ENCODE results near the gene KLHL5. TPM values are rescaled to one million over a fixed set of nuclear protein-coding genes. Genes with fewer than 3 reads are reported as not detected.

Gene KLHL5
- total RNA-seq, 1 donor from 2014 or later = 46.0 TPM

DNA sequence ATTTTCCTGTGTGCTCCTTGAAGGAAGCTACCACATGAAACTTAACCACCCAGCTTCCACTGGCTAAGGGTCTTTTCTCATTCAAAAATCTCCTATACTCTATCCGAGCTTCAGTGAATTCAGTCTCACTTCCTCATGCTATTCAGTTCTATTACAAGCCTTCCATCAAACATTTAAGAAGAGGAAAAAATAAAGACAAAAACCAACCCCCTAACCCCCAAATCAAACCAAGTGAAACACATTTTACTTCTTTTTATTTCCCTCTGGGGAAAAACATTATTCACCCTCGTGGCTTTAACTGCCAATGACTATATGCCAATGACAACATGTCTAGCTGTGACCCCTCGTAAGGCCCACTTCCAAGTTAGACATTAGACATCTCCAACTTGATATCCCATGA is 104.1 kb downstream of the KLHL5 start:
- TF ChIP-seq, protein P1, sequence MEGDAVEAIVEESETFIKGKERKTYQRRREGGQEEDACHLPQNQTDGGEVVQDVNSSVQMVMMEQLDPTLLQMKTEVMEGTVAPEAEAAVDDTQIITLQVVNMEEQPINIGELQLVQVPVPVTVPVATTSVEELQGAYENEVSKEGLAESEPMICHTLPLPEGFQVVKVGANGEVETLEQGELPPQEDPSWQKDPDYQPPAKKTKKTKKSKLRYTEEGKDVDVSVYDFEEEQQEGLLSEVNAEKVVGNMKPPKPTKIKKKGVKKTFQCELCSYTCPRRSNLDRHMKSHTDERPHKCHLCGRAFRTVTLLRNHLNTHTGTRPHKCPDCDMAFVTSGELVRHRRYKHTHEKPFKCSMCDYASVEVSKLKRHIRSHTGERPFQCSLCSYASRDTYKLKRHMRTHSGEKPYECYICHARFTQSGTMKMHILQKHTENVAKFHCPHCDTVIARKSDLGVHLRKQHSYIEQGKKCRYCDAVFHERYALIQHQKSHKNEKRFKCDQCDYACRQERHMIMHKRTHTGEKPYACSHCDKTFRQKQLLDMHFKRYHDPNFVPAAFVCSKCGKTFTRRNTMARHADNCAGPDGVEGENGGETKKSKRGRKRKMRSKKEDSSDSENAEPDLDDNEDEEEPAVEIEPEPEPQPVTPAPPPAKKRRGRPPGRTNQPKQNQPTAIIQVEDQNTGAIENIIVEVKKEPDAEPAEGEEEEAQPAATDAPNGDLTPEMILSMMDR (IDR thresholded peaks at IDR 0.05; ENCODE audit: unreplicated experiment) = no peak
- no peaks in the 10 kb centered on the region for H3K36me3 Mint-ChIP-seq (ENCODE audit: low read depth, unreplicated experiment)
- DNase-seq (ENCODE audit: low spot score) = no peak
- H3K27ac Mint-ChIP-seq (ENCODE audit: unreplicated experiment) = no peak overlapping the region
- no peaks in the 10 kb centered on the region for H3K9me3 Mint-ChIP-seq (ENCODE audit: unreplicated experiment)
- H3K4me3 Mint-ChIP-seq (ENCODE audit: unreplicated experiment) = no peak overlapping the region
- no peaks in the 10 kb centered on the region for H3K4me1 Mint-ChIP-seq (ENCODE audit: unreplicated experiment)
- H3K27me3 Mint-ChIP-seq (ENCODE audit: unreplicated experiment) = peaks cover 2% of the 10 kb centered on the region

DNA sequence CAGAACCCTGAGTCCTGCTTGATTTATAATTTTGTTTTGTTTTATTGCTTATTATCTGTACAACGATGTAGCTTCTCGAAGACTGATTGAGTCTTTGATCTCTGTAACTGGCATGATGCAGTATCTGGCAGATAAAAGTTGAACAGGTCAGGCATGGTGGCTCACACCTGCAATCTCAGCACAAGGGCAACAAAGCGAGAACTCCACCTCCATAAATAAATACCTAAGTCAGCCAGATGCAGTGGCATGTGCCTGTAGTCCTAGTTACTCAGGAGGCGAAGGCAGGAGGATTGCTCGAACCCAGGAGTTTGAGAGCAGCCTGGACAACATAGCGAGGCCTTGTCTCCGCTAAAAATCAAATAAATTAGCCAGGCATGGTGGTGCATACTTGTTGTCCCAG is 104.6 kb downstream of the KLHL5 start:
- Mint-ChIP-seq H3K4me3 (ENCODE audit: unreplicated experiment) (no peak overlapping the region), H3K27me3 (ENCODE audit: unreplicated experiment) (peaks cover 2% of the 10 kb centered on the region), H3K27ac (ENCODE audit: unreplicated experiment) (no peak overlapping the region), H3K36me3 (ENCODE audit: low read depth, unreplicated experiment) (no peaks in the 10 kb centered on the region), H3K4me1 (ENCODE audit: unreplicated experiment) (no peaks in the 10 kb centered on the region), H3K9me3 (ENCODE audit: unreplicated experiment) (no peaks in the 10 kb centered on the region)
- DNase-seq (ENCODE audit: low spot score) = no peak
- TF ChIP-seq, protein P1 (IDR thresholded peaks at IDR 0.05; ENCODE audit: unreplicated experiment) = no peak

DNA sequence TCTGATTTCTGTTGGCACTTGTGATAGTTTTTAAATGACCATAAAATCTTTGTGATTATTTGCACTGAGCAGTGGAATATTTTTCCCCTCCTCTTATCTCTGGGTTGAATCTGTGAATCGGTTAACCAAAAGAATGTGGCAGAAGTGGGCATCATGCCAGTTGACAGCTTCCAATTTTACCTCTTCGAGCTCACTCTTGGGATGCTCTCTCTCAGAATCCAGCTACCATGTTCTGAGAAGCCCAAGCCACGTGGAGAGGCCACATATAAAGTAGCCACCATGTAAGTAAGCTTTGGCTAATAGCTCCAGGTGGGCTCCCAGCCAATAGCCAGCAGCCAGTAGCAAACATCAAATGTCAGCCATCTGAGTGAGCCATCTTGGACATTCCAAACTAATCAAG is 107.4 kb downstream of the KLHL5 start:
- H3K9me3 Mint-ChIP-seq (ENCODE audit: unreplicated experiment) = no peaks in the 10 kb centered on the region
- no peaks in the 10 kb centered on the region for H3K36me3 Mint-ChIP-seq (ENCODE audit: low read depth, unreplicated experiment)
- no peaks in the 10 kb centered on the region for H3K4me1 Mint-ChIP-seq (ENCODE audit: unreplicated experiment)
- DNase-seq (ENCODE audit: low spot score) = no peak
- TF ChIP-seq, protein P1 (IDR thresholded peaks at IDR 0.05; ENCODE audit: unreplicated experiment) = no peak
- H3K27ac Mint-ChIP-seq (ENCODE audit: unreplicated experiment) = no peak overlapping the region
- peaks cover 2% of the 10 kb centered on the region for H3K27me3 Mint-ChIP-seq (ENCODE audit: unreplicated experiment)
- H3K4me3 Mint-ChIP-seq (ENCODE audit: unreplicated experiment) = no peak overlapping the region

DNA sequence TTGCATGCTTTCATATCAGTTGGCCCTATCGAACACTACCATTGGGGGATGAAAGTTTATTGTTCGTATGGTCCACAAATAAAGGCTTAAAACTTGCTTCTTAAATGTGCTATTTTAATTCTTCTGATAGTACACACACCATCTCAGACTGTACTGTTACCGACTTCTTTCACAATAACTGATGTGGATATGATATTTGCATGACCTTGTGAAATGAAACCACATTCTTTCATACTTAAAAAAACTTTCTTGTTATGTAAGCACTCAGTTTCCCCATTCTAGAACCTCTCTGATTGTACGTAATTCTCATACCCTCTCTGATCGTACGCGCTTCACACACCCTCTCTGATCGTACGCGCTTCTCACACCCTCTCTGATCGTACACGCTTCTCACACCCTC is 108.3 kb downstream of the KLHL5 start:
- no peaks in the 10 kb centered on the region for H3K4me1 Mint-ChIP-seq (ENCODE audit: unreplicated experiment)
- no peaks in the 10 kb centered on the region for H3K36me3 Mint-ChIP-seq (ENCODE audit: low read depth, unreplicated experiment)
- H3K27ac Mint-ChIP-seq (ENCODE audit: unreplicated experiment) = no peak overlapping the region
- no peaks in the 10 kb centered on the region for H3K9me3 Mint-ChIP-seq (ENCODE audit: unreplicated experiment)
- no peak overlapping the region for H3K4me3 Mint-ChIP-seq (ENCODE audit: unreplicated experiment)
- TF ChIP-seq, protein P1 (IDR thresholded peaks at IDR 0.05; ENCODE audit: unreplicated experiment) = no peak
- peaks cover 2% of the 10 kb centered on the region for H3K27me3 Mint-ChIP-seq (ENCODE audit: unreplicated experiment)
- DNase-seq (ENCODE audit: low spot score) = no peak

Other genes starting within 250 kb of the KLHL5 start
- 0.85 TPM for gene TLR6, start 205.4 kb upstream of the KLHL5 start, total RNA-seq (ENCODE audit: unreplicated experiment)
- gene FAM114A1, start 194.4 kb upstream of the KLHL5 start, total RNA-seq (ENCODE audit: unreplicated experiment) = 27.0 TPM
- not detected for gene TMEM156, start 29.8 kb upstream of the KLHL5 start, total RNA-seq (ENCODE audit: unreplicated experiment)
- 35.8 TPM for gene WDR19, start 120.3 kb downstream of the KLHL5 start, total RNA-seq (ENCODE audit: unreplicated experiment)

Measured in endothelial cell (in vitro differentiated cells).